ENCODE results near the gene ALDH3B1.

The ALDH3B1 gene

DNA sequence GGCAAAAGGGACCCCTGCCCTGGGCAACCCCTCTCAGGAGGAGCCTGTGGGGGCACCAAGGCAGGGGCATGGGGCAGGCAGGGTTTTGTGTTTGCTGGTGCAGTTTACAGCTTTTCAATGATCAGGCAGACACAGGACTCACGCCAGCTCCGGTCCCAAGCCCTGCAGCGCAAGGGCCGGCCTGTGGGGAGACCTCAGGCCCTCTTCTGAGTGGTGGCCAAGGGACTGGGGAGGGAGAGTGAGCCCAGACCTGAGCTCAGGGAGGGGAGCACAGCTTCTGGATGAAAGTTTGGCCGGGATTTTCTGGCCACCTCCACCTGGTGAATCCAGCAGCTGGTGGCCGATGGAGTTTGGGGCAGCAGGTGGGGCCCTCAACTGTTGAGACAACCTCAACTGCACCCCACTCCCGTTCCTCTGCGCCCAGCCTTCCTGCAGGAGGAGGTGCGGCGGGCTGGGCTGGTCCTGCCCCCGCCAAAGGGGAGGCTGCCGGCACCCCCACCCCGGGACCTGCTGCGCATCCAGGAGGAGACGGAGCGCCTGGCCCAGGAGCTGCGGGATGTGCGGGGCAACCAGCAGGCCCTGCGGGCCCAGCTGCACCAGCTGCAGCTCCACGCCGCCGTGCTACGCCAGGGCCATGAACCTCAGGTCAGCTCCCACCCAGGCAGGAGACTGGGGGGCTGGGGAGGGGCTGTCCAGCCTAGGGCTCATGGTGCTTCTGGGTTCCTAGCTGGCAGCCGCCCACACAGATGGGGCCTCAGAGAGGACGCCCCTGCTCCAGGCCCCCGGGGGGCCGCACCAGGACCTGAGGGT, 32.3 kb downstream of the ALDH3B1 start:
- no peak for TF ChIP-seq RARB (CRISPR knock-in tag; IDR thresholded peaks at IDR 0.05)
- no peak for TF ChIP-seq ISL1 (CRISPR knock-in tag; IDR thresholded peaks at IDR 0.05)
- ATAC-seq: no peak

- TF ChIP-seq PPARA (CRISPR knock-in tag; IDR thresholded peaks at IDR 0.05; ENCODE audit: borderline replicate concordance) (no peak), ESRRG (CRISPR knock-in tag; IDR thresholded peaks at IDR 0.05) (no peak), POU6F1 (CRISPR knock-in tag; IDR thresholded peaks at IDR 0.05; ENCODE audit: borderline replicate concordance, low read depth) (no peak), ZC3H10 (CRISPR knock-in tag; IDR thresholded peaks at IDR 0.05) (no peak), RARB (CRISPR knock-in tag; IDR thresholded peaks at IDR 0.05) (no peak), ZFP3 (CRISPR knock-in tag; IDR thresholded peaks at IDR 0.05) (no peak), PATZ1 (CRISPR knock-in tag; IDR thresholded peaks at IDR 0.05; ENCODE audit: borderline replicate concordance) (no peak), TOX (CRISPR knock-in tag; IDR thresholded peaks at IDR 0.05; ENCODE audit: borderline replicate concordance) (no peak), CSDC2 (CRISPR knock-in tag; IDR thresholded peaks at IDR 0.05) (no peak), SNAI2 (CRISPR knock-in tag; IDR thresholded peaks at IDR 0.05) (no peak), ZNF70 (CRISPR knock-in tag; IDR thresholded peaks at IDR 0.05) (no peak), TSHZ2 (CRISPR knock-in tag; IDR thresholded peaks at IDR 0.05) (no peak), GLIS3 (CRISPR knock-in tag; IDR thresholded peaks at IDR 0.05) (no peak), ZNF8 (CRISPR knock-in tag; IDR thresholded peaks at IDR 0.05) (no peak), BACH2 (CRISPR knock-in tag; IDR thresholded peaks at IDR 0.05; ENCODE audit: borderline replicate concordance) (no peak), TCF4 (CRISPR knock-in tag; IDR thresholded peaks at IDR 0.05; ENCODE audit: borderline replicate concordance) (no peak)
- TF ChIP-seq, protein P1, sequence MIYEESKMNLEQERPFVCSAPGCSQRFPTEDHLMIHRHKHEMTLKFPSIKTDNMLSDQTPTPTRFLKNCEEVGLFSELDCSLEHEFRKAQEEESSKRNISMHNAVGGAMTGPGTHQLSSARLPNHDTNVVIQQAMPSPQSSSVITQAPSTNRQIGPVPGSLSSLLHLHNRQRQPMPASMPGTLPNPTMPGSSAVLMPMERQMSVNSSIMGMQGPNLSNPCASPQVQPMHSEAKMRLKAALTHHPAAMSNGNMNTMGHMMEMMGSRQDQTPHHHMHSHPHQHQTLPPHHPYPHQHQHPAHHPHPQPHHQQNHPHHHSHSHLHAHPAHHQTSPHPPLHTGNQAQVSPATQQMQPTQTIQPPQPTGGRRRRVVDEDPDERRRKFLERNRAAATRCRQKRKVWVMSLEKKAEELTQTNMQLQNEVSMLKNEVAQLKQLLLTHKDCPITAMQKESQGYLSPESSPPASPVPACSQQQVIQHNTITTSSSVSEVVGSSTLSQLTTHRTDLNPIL (CRISPR knock-in tag; IDR thresholded peaks at IDR 0.05; ENCODE audit: low read depth): no peak
- TF ChIP-seq, protein P2, sequence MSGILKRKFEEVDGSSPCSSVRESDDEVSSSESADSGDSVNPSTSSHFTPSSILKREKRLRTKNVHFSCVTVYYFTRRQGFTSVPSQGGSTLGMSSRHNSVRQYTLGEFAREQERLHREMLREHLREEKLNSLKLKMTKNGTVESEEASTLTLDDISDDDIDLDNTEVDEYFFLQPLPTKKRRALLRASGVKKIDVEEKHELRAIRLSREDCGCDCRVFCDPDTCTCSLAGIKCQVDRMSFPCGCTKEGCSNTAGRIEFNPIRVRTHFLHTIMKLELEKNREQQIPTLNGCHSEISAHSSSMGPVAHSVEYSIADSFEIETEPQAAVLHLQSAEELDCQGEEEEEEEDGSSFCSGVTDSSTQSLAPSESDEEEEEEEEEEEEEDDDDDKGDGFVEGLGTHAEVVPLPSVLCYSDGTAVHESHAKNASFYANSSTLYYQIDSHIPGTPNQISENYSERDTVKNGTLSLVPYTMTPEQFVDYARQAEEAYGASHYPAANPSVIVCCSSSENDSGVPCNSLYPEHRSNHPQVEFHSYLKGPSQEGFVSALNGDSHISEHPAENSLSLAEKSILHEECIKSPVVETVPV (CRISPR knock-in tag; IDR thresholded peaks at IDR 0.05): no peak
- ATAC-seq: no peak
Measured at GRCh38 chr11:68043029-68043348, 32.9 kb downstream of the ALDH3B1 start.

- no peak for TF ChIP-seq BACH2 (CRISPR knock-in tag; IDR thresholded peaks at IDR 0.05; ENCODE audit: borderline replicate concordance)
- TF ChIP-seq RARB (CRISPR knock-in tag; IDR thresholded peaks at IDR 0.05): no peak
- TF ChIP-seq ZC3H10 (CRISPR knock-in tag; IDR thresholded peaks at IDR 0.05): no peak
- TF ChIP-seq, protein P1 (CRISPR knock-in tag; IDR thresholded peaks at IDR 0.05; ENCODE audit: low read depth): no peak
- TF ChIP-seq ZFP30 (CRISPR knock-in tag; IDR thresholded peaks at IDR 0.05): no peak
- ATAC-seq: peak; percentile 14
Measured at GRCh38 chr11:68043349-68044144, 33.4 kb downstream of the ALDH3B1 start.
